HEK293 (cell line): ENCODE measurements around the gene CDCA3.

Source experiments
- TRIM28 ChIP-seq: IDR thresholded peaks from 2 replicates; pipeline ENCODE4 v1.6.1; 2011; ENCODE audit warnings: low read length, control low read depth, borderline replicate concordance
- ZBTB17 ChIP-seq: fragments of 450-650 bp; formaldehyde crosslinking; IDR thresholded peaks from 2 replicates; pipeline ENCODE4 v1.5.1; 2016; ENCODE audit warnings: missing biosample characterization, missing genetic modification characterization
- ZBTB7A ChIP-seq: fragments of 450-650 bp; formaldehyde crosslinking; IDR thresholded peaks from 2 replicates; pipeline ENCODE4 v1.5.1; 2016; ENCODE audit warnings: low read depth, missing biosample characterization, missing genetic modification characterization
- ZBTB8A ChIP-seq: fragments of 450-650 bp; formaldehyde crosslinking; IDR thresholded peaks from 2 replicates; pipeline ENCODE4 v1.5.1; 2016; ENCODE audit warnings: missing biosample characterization, missing genetic modification characterization
- ZNF121 ChIP-seq: fragments of 450-650 bp; formaldehyde crosslinking; IDR thresholded peaks from 2 replicates; pipeline ENCODE4 v1.5.1; 2016; ENCODE audit warnings: missing biosample characterization, missing genetic modification characterization
- ZNF302 ChIP-seq: fragments of 450-650 bp; formaldehyde crosslinking; IDR thresholded peaks from 2 replicates; pipeline ENCODE4 v1.5.1; 2016; ENCODE audit warnings: missing biosample characterization, missing genetic modification characterization, low read depth
- ZNF416 ChIP-seq: fragments of 450-650 bp; formaldehyde crosslinking; IDR thresholded peaks from 2 replicates; pipeline ENCODE4 v1.5.1; 2016; ENCODE audit warnings: missing biosample characterization, missing genetic modification characterization
- ZNF658 ChIP-seq: fragments of 450-650 bp; formaldehyde crosslinking; IDR thresholded peaks from 2 replicates; pipeline ENCODE4; 2016; ENCODE audit warnings: missing biosample characterization, missing genetic modification characterization
- TF ChIP-seq, protein P1 (sequence below): fragments of 450-650 bp; formaldehyde crosslinking; IDR thresholded peaks from 2 replicates; pipeline ENCODE4 v1.5.1; 2016; ENCODE audit warnings: missing biosample characterization, missing genetic modification characterization
- TF ChIP-seq, protein P2 (sequence below): fragments of 450-650 bp; formaldehyde crosslinking; IDR thresholded peaks from 2 replicates; pipeline ENCODE4 v1.5.1; 2016; ENCODE audit warnings: missing biosample characterization, missing genetic modification characterization
- TF ChIP-seq, protein P3 (sequence below): fragments of 450-650 bp; formaldehyde crosslinking; IDR thresholded peaks from 2 replicates; pipeline ENCODE4 v1.5.1; 2016; ENCODE audit warnings: missing biosample characterization, missing genetic modification characterization, low read depth

DNA sequence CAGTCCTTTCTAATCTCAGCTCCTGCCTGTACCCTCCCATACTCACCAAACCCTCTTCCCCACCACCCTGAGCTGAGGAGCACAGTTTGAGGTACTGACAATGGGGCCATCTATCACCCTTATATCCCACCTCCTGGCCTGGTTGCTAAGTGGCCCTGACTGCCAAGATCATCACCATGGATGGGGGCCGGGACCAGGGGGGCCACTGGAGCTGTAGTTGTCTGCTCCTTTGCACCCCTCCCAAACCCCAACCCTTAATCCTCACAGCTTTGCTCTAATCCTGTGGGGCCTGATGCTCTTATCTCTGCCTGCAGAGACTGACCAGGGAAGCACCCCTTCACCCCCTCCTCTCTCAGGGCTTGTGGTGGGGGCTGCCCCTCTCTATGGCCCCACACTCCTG, 10.8 kb downstream of the CDCA3 start:
- TF ChIP-seq, protein P1, sequence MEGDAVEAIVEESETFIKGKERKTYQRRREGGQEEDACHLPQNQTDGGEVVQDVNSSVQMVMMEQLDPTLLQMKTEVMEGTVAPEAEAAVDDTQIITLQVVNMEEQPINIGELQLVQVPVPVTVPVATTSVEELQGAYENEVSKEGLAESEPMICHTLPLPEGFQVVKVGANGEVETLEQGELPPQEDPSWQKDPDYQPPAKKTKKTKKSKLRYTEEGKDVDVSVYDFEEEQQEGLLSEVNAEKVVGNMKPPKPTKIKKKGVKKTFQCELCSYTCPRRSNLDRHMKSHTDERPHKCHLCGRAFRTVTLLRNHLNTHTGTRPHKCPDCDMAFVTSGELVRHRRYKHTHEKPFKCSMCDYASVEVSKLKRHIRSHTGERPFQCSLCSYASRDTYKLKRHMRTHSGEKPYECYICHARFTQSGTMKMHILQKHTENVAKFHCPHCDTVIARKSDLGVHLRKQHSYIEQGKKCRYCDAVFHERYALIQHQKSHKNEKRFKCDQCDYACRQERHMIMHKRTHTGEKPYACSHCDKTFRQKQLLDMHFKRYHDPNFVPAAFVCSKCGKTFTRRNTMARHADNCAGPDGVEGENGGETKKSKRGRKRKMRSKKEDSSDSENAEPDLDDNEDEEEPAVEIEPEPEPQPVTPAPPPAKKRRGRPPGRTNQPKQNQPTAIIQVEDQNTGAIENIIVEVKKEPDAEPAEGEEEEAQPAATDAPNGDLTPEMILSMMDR (tag by site-specific recombination): no peak
- TF ChIP-seq ZNF658 (tag by site-specific recombination) (no peak), ZBTB8A (tag by site-specific recombination) (no peak), ZNF302 (tag by site-specific recombination) (no peak), ZBTB17 (no peak), ZNF416 (no peak), TRIM28 (no peak), ZNF121 (tag by site-specific recombination) (no peak), ZBTB7A (tag by site-specific recombination) (no peak)
- TF ChIP-seq, protein P2, sequence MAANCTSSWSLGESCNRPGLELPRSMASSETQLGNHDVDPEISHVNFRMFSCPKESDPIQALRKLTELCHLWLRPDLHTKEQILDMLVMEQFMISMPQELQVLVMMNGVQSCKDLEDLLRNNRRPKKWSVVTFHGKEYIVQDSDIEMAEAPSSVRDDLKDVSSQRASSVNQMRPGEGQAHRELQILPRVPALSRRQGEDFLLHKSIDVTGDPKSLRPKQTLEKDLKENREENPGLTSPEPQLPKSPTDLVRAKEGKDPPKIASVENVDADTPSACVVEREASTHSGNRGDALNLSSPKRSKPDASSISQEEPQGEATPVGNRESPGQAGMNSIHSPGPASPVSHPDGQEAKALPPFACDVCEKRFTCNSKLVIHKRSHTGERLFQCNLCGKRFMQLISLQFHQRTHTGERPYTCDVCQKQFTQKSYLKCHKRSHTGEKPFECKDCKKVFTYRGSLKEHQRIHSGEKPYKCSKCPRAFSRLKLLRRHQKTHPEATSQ (tag by site-specific recombination): no peak
- TF ChIP-seq, protein P3, sequence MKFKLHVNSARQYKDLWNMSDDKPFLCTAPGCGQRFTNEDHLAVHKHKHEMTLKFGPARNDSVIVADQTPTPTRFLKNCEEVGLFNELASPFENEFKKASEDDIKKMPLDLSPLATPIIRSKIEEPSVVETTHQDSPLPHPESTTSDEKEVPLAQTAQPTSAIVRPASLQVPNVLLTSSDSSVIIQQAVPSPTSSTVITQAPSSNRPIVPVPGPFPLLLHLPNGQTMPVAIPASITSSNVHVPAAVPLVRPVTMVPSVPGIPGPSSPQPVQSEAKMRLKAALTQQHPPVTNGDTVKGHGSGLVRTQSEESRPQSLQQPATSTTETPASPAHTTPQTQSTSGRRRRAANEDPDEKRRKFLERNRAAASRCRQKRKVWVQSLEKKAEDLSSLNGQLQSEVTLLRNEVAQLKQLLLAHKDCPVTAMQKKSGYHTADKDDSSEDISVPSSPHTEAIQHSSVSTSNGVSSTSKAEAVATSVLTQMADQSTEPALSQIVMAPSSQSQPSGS: no peak
